SU-DHL-6 (cell line): ENCODE data around the gene CFAP100.

ENCODE experiments used
- CTCF ChIP-seq: fragments of 200-600 bp; sonication (generic); IDR thresholded peaks from one replicate; pipeline ENCODE4 v1.5.1; 2017; ENCODE audit warnings: antibody characterized with exemption, mild to moderate bottlenecking, low read length, moderate library complexity; ENCODE audit not compliant: insufficient read depth, poor library complexity, severe bottlenecking
- EZH2phosphoT487 ChIP-seq: fragments of 200-600 bp; sonication (generic), shearing (Covaris generic); conservative IDR thresholded peaks from 2 replicates; pipeline ENCODE4 v1.6.1; 2018; ENCODE audit warnings: mild to moderate bottlenecking, antibody characterized with exemption, low read length, moderate library complexity, mixed read lengths

GRCh38 chr3:126436826-126437717 lies 42.4 kb downstream of the CFAP100 start:
- TF ChIP-seq EZH2phosphoT487 (no peak), CTCF (no peak)
